Glutamatergic neuron (in vitro differentiated cells): ENCODE measurements around the gene SMPD2. TPM values are rescaled to one million over a fixed set of nuclear protein-coding genes. Genes with fewer than 3 reads are reported as not detected.

Experiments
- DNase-seq: peaks from one replicate; pipeline ENCODE4 v3.0.0; 2022
- H3K27ac Mint-ChIP-seq: one replicate; pipeline ENCODE4 v1.8.0; 2020; ENCODE audit warnings: mild to moderate bottlenecking, mixed read lengths, inconsistent platforms; ENCODE audit not compliant: unreplicated experiment
- H3K27me3 Mint-ChIP-seq: one replicate; pipeline ENCODE4 v1.8.0; 2020; ENCODE audit warnings: mild to moderate bottlenecking, moderate library complexity, mixed read lengths, inconsistent platforms; ENCODE audit not compliant: unreplicated experiment
- H3K36me3 Mint-ChIP-seq: one replicate; pipeline ENCODE4 v1.8.0; 2020; ENCODE audit warnings: mild to moderate bottlenecking, mixed read lengths, inconsistent platforms; ENCODE audit not compliant: unreplicated experiment
- H3K4me1 Mint-ChIP-seq: one replicate; pipeline ENCODE4 v1.8.0; 2020; ENCODE audit warnings: mild to moderate bottlenecking, low read depth, mixed read lengths, inconsistent platforms; ENCODE audit not compliant: unreplicated experiment
- H3K4me3 Mint-ChIP-seq: one replicate; pipeline ENCODE4 v1.8.0; 2020; ENCODE audit warnings: mild to moderate bottlenecking, mixed read lengths, inconsistent platforms; ENCODE audit not compliant: unreplicated experiment
- H3K9me3 Mint-ChIP-seq: one replicate; pipeline ENCODE4 v1.8.0; 2020; ENCODE audit warnings: mild to moderate bottlenecking, moderate library complexity, mixed read lengths, inconsistent platforms; ENCODE audit not compliant: unreplicated experiment
- CTCF ChIP-seq: fragments of 200-600 bp; sonication (generic); IDR thresholded peaks from one replicate; pipeline ENCODE4 v1.5.0; 2021; ENCODE audit not compliant: partially characterized antibody, unreplicated experiment
- total RNA-seq: library from RNA; stranded (reverse); fragmentation: NEBNext Ultra II Directional; extraction: Animal tissue kit (Norgen Biotek cat#: 25700); gene quantifications from one replicate; pipeline ENCODE4 v1.2.1, GENCODE V29; 2021; ENCODE audit not compliant: unreplicated experiment

Gene SMPD2
- total RNA-seq, 1 donor from 2014 or later, result 6.4 TPM

- H3K27ac Mint-ChIP-seq, result no peak overlapping the region
- no peaks in the 10 kb centered on the region for H3K27me3 Mint-ChIP-seq
- H3K36me3 Mint-ChIP-seq, result no peaks in the 10 kb centered on the region
- no peak for DNase-seq
- H3K4me1 Mint-ChIP-seq, result no peaks in the 10 kb centered on the region
- H3K4me3 Mint-ChIP-seq, result no peak overlapping the region
- H3K9me3 Mint-ChIP-seq, result no peaks in the 10 kb centered on the region
- no peak for TF ChIP-seq CTCF
Observed at GRCh38 chr6:109466212-109466923, 25.8 kb downstream of the SMPD2 start.

GRCh38 chr6:109467696-109468095, 27.2 kb downstream of the SMPD2 start:
- no peaks in the 10 kb centered on the region for H3K36me3 Mint-ChIP-seq
- H3K4me1 Mint-ChIP-seq, result no peaks in the 10 kb centered on the region
- no peak overlapping the region for H3K4me3 Mint-ChIP-seq
- no peak for DNase-seq
- no peak overlapping the region for H3K27ac Mint-ChIP-seq
- no peaks in the 10 kb centered on the region for H3K27me3 Mint-ChIP-seq
- H3K9me3 Mint-ChIP-seq, result no peaks in the 10 kb centered on the region
- TF ChIP-seq CTCF, result no peak

GRCh38 chr6:109469591-109470189, 29.2 kb downstream of the SMPD2 start:
- no peak overlapping the region for H3K4me3 Mint-ChIP-seq
- no peaks in the 10 kb centered on the region for H3K9me3 Mint-ChIP-seq
- H3K27ac Mint-ChIP-seq, result no peak overlapping the region

GRCh38 chr6:109471105-109471810, 30.7 kb downstream of the SMPD2 start:
- Mint-ChIP-seq H3K9me3 (no peaks in the 10 kb centered on the region), H3K36me3 (peaks cover 6% of the 10 kb centered on the region), H3K4me3 (no peak overlapping the region), H3K27ac (no peak overlapping the region), H3K27me3 (no peaks in the 10 kb centered on the region), H3K4me1 (no peaks in the 10 kb centered on the region)
- no peak for DNase-seq
- TF ChIP-seq CTCF, result no peak

More at GRCh38 chr6:109469591-109470189, 29.2 kb downstream of the SMPD2 start:
- Mint-ChIP-seq H3K4me1 (no peaks in the 10 kb centered on the region), H3K36me3 (peaks cover 6% of the 10 kb centered on the region), H3K27me3 (no peaks in the 10 kb centered on the region)
- no peak for TF ChIP-seq CTCF
- DNase-seq, result no peak
